GM12891 (cell line): Measurements from ENCODE around the gene CFAP97.

Experiments used
- PAX5 ChIP-seq: IDR thresholded peaks from 2 replicates; pipeline ENCODE4 v1.6.1; 2011; ENCODE audit warnings: low read length, moderate library complexity, mild to moderate bottlenecking; ENCODE audit not compliant: insufficient read depth, severe bottlenecking
- POLR2A ChIP-seq: IDR thresholded peaks from 2 replicates; pipeline ENCODE4 v1.6.1; 2011; ENCODE audit warnings: low read depth, low read length, control low read depth
- POLR2AphosphoS5 ChIP-seq: IDR thresholded peaks from 2 replicates; pipeline ENCODE4 v1.6.1; 2011; ENCODE audit warnings: low read depth, low read length, control low read depth
- POU2F2 ChIP-seq: IDR thresholded peaks from 2 replicates; pipeline ENCODE4 v1.6.1; 2011; ENCODE audit warnings: low read depth, mild to moderate bottlenecking, control low read depth, low read length, moderate library complexity
- SPI1 ChIP-seq: IDR thresholded peaks from 2 replicates; pipeline ENCODE4 v1.6.1; 2011; ENCODE audit warnings: low read depth, low read length, control low read depth
- TAF1 ChIP-seq: IDR thresholded peaks from 2 replicates; pipeline ENCODE4 v1.6.1; 2011; ENCODE audit warnings: low read depth, low read length, control low read depth

GRCh38 chr4:185244763-185245162, 41.0 kb upstream of the CFAP97 start:
- TF ChIP-seq TAF1 (no peak), POLR2A (no peak), POLR2AphosphoS5 (no peak), POU2F2 (no peak), SPI1 (no peak), PAX5 (no peak)
